ENCODE results near the gene ENPP3. TPM values are rescaled to one million over a fixed set of nuclear protein-coding genes. Genes with fewer than 3 reads are reported as not detected.

Gene ENPP3
- total RNA-seq, 1 experiment from 2014 or later: not detected

GRCh38 chr6:131765081-131765803 is 128.1 kb downstream of the ENPP3 start:
- no peak for DNase-seq (ENCODE audit: low spot score)

GRCh38 chr6:131765804-131766135 is 128.7 kb downstream of the ENPP3 start:
- no peak for DNase-seq (ENCODE audit: low spot score)

GRCh38 chr6:131766631-131767030 is 129.5 kb downstream of the ENPP3 start:
- DNase-seq (ENCODE audit: low spot score): no peak

- DNase-seq (ENCODE audit: low spot score): no peak
These were observed 131.9 kb downstream of the ENPP3 start for GRCh38 chr6:131768964-131769363.

- no peak for DNase-seq (ENCODE audit: low spot score)
These were observed 132.5 kb downstream of the ENPP3 start for GRCh38 chr6:131769385-131770141.

- DNase-seq (ENCODE audit: low spot score): no peak
These were observed 133.7 kb downstream of the ENPP3 start for GRCh38 chr6:131770776-131771175.

- no peak for DNase-seq (ENCODE audit: low spot score)
These were observed 136.3 kb downstream of the ENPP3 start for GRCh38 chr6:131773284-131773950.

- no peak for DNase-seq (ENCODE audit: low spot score)
These were observed 138.8 kb downstream of the ENPP3 start for GRCh38 chr6:131775886-131776285.

GRCh38 chr6:131776985-131777384 is 139.9 kb downstream of the ENPP3 start:
- DNase-seq (ENCODE audit: low spot score): no peak

- no peak for DNase-seq (ENCODE audit: low spot score)
These were observed 141.1 kb downstream of the ENPP3 start for GRCh38 chr6:131778169-131778568.

GRCh38 chr6:131779304-131779703 is 142.2 kb downstream of the ENPP3 start:
- DNase-seq (ENCODE audit: low spot score): no peak

GRCh38 chr6:131780600-131780999 is 143.5 kb downstream of the ENPP3 start:
- DNase-seq (ENCODE audit: low spot score): no peak

GRCh38 chr6:131781687-131782086 is 144.6 kb downstream of the ENPP3 start:
- no peak for DNase-seq (ENCODE audit: low spot score)

- no peak for DNase-seq (ENCODE audit: low spot score)
These were observed 145.7 kb downstream of the ENPP3 start for GRCh38 chr6:131782764-131783163.

- DNase-seq (ENCODE audit: low spot score): no peak
These were observed 147.5 kb downstream of the ENPP3 start for GRCh38 chr6:131784561-131784960.

GRCh38 chr6:131787079-131787478 is 150.0 kb downstream of the ENPP3 start:
- no peak for DNase-seq (ENCODE audit: low spot score)

- no peak for DNase-seq (ENCODE audit: low spot score)
These were observed 150.9 kb downstream of the ENPP3 start for GRCh38 chr6:131787766-131788712.

GRCh38 chr6:131789219-131789618 is 152.1 kb downstream of the ENPP3 start:
- no peak for DNase-seq (ENCODE audit: low spot score)

GRCh38 chr6:131791476-131791875 is 154.4 kb downstream of the ENPP3 start:
- no peak for DNase-seq (ENCODE audit: low spot score)

- DNase-seq (ENCODE audit: low spot score): peak; percentile 77
These were observed 155.0 kb downstream of the ENPP3 start for GRCh38 chr6:131792091-131792496.

- DNase-seq (ENCODE audit: low spot score): no peak
These were observed 158.3 kb downstream of the ENPP3 start for GRCh38 chr6:131795366-131795765.
